T-helper 22 cell (primary cell): ENCODE data around the gene ICAM5.
A peak's percentile ranks its signal among the peaks of the same experiment; 100 is the strongest.
"Not testable (repeated sequence)": the region's sequence is repeated elsewhere in the genome, so short reads cannot be mapped to it uniquely, and the experiment has no call there.

ENCODE experiments used
- DNase-seq: peaks from one replicate; pipeline ENCODE4 v3.0.0-alpha.2; 2020; ENCODE audit warnings: low read depth

Gene ICAM5

DNA sequence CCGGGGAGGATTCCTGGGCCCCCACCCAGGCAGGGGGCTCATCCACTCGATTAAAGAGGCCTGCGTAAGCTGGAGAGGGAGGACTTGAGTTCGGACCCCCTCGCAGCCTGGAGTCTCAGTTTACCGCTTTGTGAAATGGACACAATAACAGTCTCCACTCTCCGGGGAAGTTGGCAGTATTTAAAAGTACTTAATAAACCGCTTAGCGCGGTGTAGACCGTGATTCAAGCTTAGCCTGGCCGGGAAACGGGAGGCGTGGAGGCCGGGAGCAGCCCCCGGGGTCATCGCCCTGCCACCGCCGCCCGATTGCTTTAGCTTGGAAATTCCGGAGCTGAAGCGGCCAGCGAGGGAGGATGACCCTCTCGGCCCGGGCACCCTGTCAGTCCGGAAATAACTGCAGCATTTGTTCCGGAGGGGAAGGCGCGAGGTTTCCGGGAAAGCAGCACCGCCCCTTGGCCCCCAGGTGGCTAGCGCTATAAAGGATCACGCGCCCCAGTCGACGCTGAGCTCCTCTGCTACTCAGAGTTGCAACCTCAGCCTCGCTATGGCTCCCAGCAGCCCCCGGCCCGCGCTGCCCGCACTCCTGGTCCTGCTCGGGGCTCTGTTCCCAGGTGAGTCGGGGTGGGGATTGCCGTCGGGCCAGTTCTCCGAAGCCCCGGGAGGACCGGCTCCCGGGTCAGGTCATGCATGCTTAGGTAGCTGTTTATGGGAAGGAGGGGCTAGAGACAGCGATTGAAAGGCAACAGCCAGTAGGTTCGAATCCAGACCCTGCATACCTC lies 18.9 kb upstream of the ICAM5 start, which contains the start of gene ICAM1:
Gene ICAM1 (plus strand): TSS at position 505 of the 779 bp plus-strand sequence. CDS start 40 bp downstream, at position 545.
- DNase-seq, result peak; percentile 54

DNA sequence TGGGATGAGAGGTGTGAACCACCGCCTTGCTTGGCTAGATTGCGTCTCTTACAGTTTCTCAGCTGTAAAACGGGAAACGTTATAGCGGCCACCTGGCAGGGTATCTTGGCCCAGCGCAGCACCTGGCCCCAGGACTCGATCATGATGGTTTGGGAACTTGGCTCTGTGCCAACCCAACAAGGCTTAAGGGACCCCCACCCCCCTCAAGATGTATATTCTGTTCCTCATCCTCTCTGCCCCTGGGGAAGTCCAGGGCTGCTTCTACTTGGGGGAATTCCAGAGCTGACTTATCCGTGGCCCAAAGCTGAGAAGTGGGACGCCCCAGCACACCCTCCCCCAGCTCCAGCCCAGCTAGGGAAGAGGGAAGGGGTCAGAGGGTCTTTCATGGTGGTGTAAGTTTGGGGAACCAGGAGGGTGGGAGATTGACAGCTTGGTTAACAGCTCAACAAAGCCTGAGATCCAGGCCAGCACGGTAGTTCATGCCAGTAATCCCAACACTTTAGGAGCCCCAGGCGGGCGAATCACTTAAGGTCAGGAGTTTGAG lies 18.1 kb upstream of the ICAM5 start:
- peak; percentile 39 for DNase-seq

DNA sequence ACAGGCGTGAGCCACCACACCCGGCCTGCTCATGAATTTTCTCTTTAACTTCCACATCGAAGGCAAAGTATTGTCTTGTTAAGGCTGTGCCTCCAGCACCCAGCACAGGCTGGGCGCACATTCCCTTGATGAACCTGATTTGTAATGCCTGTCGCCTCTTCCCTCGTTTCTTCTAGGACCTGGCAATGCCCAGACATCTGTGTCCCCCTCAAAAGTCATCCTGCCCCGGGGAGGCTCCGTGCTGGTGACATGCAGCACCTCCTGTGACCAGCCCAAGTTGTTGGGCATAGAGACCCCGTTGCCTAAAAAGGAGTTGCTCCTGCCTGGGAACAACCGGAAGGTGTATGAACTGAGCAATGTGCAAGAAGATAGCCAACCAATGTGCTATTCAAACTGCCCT lies 15.2 kb upstream of the ICAM5 start:
- no peak for DNase-seq

DNA sequence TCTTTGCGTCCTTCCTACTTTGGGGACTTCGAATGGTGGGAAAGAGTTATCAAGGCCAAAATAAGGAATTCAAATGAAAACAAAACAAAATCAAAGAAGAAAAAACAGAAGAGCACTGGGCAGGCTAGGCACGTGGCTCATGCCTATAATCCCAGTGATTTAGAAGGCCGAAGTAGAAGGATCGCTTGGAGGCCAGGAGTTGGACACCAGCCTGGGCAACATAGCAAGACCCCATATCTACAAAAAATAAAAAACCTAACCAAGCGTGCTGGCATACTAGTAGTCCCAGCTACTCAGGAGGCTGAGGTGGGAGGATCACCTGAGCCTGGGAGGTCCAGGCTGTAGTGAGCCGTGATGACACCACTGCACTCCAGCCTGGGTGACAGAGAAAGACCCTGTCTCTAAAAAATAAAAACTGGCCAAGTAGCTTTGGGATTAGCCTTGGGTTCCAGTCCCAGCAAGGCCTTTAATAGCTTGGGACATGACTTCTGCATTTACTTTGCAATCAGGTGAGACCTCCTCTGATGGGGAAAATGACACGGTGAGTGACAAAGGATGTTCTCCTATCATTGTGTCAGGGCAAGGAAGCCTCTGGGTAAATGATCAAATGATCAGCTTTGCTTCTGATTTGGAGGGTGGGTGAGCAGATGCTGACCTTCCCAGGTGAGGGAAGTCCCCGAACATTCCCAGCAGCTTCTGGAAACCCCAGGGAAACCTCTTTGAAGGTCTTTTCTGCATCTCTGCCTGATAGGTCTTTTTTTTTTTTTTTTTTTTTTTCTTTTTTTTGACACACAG lies 11.8 kb upstream of the ICAM5 start:
- DNase-seq, result no peak

DNA sequence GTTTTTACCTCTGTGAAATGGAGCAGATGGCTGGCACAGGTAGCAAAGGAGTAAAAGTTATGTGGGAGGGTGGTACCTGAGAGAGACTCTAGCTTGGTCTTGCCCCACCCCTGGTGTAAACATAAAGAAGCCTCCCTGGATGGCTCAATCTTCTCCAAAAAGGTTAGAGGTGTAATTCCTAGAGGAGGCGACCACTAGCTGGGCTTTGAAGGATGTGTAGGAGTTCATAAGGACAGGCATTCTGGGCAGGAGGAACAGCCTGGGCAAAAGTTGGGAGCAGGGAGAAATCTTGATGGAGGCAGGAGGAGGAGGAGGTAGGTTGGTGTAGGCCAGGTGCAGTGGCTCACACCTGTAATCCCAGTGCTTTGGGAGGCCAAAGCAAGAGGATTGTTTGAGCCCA lies 10.8 kb upstream of the ICAM5 start:
- no peak for DNase-seq

DNA sequence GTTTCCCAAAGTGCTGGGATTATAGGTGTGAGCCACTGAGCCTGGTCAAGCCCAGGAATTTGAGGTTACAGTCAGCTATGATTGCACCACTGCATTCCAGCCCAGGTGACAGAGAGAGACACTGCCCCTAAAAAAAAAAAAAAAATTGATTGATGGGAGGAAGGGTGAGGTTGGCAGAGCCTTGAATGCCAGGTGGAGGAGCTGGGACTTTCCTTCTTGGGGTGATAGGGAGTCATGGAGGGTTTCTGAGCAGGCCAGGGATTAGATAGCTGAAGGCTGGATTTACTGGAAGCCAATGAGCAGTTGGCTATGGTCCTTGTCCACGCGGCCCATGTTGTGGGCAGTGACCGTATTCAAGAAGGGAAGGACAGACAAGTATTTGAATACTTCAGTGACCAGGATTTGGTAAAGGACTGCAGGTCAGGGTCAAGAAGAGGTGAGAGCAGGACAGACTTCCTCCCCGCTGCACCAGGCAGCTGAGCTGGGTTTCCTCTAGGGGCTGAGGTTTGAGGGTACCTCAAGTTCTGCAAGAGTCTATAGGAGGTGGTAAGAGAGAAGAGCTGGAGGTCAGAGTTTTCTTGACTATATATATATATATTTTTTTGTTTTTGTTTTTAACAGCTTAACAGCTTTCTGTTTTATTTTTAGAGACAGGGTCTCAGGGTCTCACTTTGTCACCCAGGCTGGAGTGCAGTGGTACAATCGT lies 9.9 kb upstream of the ICAM5 start:
- no peak for DNase-seq

DNA sequence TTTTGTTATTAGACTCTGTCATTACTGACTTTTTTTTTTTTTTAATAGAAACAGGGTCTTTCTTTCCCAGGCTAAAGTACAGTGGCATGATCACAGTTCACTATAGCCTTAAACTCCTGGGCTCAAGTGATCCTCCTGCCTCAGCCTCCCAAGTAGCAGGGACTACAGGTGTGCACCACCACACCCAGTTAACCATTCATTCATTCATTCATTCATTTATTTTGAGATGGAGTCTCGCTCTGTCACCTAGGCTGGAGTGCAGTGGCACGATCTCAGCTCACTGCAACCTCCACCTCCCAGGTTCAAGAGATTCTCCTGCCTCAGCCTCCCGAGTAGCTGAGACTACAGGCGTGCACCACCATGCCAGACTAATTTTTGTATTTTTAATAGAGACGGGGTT lies 7.7 kb upstream of the ICAM5 start:
- DNase-seq, result not testable (repeated sequence)

DNA sequence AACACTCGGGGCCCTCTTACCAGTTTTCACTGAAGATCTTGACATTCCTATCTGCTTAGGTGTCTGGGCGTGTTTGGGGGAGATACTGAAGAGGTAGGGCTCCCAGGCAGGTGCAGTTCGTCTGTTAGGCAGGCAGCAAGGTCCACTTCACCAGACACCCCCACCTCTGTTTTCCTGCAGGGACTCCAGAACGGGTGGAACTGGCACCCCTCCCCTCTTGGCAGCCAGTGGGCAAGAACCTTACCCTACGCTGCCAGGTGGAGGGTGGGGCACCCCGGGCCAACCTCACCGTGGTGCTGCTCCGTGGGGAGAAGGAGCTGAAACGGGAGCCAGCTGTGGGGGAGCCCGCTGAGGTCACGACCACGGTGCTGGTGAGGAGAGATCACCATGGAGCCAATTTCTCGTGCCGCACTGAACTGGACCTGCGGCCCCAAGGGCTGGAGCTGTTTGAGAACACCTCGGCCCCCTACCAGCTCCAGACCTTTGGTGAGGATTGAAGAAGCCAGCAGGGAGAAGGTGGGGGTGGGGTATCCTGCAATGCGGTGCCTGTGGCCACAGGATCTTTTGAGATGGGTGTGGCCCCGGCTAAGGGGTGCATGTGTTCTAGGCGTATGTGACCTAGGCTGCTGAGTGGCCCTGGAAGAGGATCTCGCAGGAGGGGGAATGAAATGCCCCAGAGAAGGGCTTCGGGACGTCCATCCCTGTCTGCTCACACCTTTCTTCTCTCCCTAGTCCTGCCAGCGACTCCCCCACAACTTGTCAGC lies 6.3 kb upstream of the ICAM5 start:
- no peak for DNase-seq

DNA sequence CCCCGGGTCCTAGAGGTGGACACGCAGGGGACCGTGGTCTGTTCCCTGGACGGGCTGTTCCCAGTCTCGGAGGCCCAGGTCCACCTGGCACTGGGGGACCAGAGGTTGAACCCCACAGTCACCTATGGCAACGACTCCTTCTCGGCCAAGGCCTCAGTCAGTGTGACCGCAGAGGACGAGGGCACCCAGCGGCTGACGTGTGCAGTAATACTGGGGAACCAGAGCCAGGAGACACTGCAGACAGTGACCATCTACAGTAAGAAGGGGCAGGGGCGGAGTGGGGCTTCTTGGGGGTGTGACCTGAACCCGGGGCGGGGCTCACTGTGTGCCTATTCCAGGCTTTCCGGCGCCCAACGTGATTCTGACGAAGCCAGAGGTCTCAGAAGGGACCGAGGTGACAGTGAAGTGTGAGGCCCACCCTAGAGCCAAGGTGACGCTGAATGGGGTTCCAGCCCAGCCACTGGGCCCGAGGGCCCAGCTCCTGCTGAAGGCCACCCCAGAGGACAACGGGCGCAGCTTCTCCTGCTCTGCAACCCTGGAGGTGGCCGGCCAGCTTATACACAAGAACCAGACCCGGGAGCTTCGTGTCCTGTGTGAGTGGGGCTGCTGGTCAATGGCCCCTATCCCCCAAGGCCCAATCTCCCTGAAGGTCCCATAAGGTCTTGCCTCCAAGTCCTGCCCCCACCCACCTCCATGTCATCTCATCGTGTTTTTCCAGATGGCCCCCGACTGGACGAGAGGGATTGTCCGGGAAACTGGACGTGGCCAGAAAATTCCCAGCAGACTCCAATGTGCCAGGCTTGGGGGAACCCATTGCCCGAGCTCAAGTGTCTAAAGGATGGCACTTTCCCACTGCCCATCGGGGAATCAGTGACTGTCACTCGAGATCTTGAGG lies 5.4 kb upstream of the ICAM5 start:
- no peak for DNase-seq

DNA sequence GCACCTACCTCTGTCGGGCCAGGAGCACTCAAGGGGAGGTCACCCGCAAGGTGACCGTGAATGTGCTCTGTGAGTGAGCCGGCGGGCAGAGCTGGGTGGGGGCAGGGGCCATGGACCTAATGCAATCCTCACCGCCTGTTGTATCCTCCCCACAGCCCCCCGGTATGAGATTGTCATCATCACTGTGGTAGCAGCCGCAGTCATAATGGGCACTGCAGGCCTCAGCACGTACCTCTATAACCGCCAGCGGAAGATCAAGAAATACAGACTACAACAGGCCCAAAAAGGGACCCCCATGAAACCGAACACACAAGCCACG lies 4.8 kb upstream of the ICAM5 start:
- DNase-seq, result no peak

DNA sequence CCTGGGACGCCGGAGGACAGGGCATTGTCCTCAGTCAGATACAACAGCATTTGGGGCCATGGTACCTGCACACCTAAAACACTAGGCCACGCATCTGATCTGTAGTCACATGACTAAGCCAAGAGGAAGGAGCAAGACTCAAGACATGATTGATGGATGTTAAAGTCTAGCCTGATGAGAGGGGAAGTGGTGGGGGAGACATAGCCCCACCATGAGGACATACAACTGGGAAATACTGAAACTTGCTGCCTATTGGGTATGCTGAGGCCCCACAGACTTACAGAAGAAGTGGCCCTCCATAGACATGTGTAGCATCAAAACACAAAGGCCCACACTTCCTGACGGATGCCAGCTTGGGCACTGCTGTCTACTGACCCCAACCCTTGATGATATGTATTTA lies 4.4 kb upstream of the ICAM5 start:
- DNase-seq, result no peak

DNA sequence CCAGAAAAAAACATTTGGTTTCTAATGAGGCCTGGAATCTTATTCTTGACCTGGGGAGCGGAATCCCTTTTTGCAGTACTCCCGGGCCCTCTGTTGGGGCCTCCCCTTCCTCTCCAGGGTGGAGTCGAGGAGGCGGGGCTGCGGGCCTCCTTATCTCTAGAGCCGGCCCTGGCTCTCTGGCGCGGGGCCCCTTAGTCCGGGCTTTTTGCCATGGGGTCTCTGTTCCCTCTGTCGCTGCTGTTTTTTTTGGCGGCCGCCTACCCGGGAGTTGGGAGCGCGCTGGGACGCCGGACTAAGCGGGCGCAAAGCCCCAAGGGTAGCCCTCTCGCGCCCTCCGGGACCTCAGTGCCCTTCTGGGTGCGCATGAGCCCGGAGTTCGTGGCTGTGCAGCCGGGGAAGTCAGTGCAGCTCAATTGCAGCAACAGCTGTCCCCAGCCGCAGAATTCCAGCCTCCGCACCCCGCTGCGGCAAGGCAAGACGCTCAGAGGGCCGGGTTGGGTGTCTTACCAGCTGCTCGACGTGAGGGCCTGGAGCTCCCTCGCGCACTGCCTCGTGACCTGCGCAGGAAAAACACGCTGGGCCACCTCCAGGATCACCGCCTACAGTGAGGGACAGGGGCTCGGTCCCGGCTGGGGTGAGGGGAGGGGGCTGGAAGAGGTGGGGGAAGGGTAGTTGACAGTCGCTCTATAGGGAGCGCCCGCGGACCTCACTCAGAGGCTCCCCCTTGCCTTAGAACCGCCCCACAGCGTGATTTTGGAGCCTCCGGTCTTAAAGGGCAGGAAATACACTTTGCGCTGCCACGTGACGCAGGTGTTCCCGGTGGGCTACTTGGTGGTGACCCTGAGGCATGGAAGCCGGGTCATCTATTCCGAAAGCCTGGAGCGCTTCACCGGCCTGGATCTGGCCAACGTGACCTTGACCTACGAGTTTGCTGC lies 2.7 kb upstream of the ICAM5 start, which contains the start of gene ICAM4:
Gene ICAM4 (plus strand): TSS at position 153 of the 935 bp plus-strand sequence. CDS start 58 bp downstream, at position 211.
- no peak for DNase-seq

DNA sequence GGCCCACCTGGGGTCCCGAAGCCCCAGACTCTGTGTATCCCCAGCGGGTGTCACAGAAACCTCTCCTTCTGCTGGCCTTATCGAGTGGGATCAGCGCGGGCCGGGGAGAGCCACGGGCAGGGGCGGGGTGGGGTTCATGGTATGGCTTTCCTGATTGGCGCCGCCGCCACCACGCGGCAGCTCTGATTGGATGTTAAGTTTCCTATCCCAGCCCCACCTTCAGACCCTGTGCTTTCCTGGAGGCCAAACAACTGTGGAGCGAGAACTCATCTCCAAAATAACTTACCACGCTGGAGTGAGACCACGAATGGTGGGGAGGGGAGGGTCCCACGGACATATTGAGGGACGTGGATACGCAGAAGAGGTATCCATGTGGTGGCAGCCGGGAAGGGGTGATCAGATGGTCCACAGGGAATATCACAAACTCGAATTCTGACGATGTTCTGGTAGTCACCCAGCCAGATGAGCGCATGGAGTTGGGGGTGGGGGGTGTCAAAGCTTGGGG lies 1.0 kb upstream of the ICAM5 start:
- DNase-seq, result no peak

DNA sequence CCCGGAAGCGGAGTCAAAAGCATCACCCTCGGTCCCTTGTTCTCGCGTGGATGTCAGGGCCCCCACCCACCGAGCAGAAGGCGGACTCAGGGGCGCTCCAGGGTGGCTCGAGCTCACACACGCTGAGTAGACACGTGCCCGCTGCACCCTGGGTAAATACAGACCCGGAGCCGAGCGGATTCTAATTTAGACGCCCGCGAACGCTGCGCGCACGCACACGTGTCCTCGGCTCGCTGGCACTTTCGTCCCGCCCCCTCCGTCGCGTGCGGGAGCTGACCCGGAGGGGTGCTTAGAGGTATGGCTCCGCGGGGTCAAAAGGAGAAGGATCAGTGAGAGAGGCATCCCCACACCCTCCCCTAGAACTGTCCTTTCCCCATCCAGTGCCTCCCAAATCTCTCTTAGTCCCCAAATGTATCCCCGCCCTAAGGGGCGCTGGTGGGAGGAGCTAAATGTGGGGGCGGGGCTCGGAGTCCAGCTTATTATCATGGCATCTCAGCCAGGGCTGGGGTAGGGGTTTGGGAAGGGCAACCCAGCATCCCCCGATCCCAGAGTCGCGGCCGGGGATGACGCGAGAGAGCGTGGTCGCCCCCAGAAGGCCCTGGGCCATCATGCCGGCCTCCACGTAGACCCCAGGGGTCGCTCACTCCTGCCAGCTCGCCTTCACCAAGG lies 451 bp upstream of the ICAM5 start:
- peak; percentile 44 for DNase-seq

DNA sequence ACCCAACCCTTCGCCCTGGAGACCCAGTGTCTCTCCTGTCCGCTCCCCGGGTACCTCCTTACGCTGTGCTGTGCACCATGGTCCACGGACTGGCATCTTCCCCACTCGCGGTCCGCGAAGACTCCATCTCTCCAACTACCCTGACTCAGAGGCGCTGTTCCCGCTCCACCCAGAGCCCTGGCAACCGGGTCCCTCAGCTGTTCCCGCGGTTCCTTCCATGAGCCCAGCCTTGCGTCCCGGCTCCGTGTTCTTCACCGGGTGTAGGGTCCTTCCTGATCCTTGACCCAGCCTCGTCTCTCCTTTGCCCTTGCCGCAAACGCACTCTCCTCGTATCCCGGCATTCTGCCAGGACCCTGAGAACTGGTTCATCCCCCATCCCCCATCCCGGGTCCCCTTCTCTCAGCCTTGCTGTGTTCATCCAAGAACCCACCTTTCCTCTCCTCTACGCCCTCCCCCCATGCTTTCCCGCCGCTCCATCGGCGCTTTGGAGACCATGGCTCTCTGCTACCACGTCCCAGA lies 664 bp downstream of the ICAM5 start:
- no peak for DNase-seq

DNA sequence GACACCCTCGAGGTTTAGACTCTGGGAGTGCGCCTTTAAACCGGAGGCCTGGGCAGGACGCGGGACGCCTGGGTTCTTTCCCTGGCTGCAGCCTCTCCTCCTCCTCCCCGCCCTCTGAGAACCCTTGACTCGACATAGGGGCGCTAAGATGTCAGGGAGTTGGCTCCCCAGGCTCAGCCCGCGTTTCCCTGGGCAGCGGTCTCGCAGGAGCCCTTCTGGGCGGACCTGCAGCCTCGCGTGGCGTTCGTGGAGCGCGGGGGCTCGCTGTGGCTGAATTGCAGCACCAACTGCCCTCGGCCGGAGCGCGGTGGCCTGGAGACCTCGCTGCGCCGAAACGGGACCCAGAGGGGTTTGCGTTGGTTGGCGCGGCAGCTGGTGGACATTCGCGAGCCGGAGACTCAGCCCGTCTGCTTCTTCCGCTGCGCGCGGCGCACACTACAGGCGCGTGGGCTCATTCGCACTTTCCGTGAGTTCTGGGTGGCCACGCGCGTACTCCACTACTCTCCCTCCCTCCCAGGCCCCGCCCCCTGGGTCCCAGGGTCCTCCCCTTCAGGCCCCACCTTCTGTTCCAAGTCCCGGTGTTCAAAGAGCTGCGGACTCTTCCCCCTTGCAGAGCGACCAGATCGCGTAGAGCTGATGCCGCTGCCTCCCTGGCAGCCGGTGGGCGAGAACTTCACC lies 1.3 kb downstream of the ICAM5 start:
- peak; percentile 36 for DNase-seq

DNA sequence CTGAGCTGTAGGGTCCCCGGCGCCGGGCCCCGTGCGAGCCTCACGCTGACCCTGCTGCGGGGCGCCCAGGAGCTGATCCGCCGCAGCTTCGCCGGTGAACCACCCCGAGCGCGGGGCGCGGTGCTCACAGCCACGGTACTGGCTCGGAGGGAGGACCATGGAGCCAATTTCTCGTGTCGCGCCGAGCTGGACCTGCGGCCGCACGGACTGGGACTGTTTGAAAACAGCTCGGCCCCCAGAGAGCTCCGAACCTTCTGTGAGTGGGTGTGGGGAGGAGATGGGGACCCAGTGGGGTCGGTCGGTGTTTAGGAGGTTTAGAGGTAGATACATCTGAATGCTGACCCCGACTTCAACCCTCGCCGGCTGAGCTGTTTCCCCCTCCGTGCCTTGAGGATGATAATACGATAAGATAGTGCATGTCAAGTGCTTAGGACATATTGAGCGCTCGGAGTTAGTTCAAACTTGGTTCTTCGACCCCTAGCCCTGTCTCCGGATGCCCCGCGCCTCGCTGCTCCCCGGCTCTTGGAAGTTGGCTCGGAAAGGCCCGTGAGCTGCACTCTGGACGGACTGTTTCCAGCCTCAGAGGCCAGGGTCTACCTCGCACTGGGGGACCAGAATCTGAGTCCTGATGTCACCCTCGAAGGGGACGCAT lies 1.9 kb downstream of the ICAM5 start:
- no peak for DNase-seq
